Endodermal cell (in vitro differentiated cells): ENCODE measurements around the gene NUP188. TPM values are rescaled to one million over a fixed set of nuclear protein-coding genes. Genes with fewer than 3 reads are reported as not detected.
A peak's percentile ranks its signal among the peaks of the same experiment; 100 is the strongest.

Experiments
- DNase-seq: peaks from one replicate; pipeline ENCODE4 v3.0.0-alpha.2; 2017
- H3K27ac ChIP-seq: 2 replicates; pipeline ENCODE4 v1.5.1; 2013; ENCODE audit warnings: mild to moderate bottlenecking, low read depth, low read length, moderate library complexity
- H3K27me3 ChIP-seq: 2 replicates; pipeline ENCODE4 v1.6.1; 2013; ENCODE audit warnings: mild to moderate bottlenecking, low read length, moderate library complexity; ENCODE audit not compliant: insufficient read depth, control insufficient read depth, poor library complexity, severe bottlenecking
- H3K36me3 ChIP-seq: 2 replicates; pipeline ENCODE4 v1.7.0; 2013; ENCODE audit warnings: mild to moderate bottlenecking, low read length, moderate library complexity; ENCODE audit not compliant: control insufficient read depth, insufficient read depth
- H3K4me1 ChIP-seq: one replicate; pipeline ENCODE4 v1.7.0; 2013; ENCODE audit warnings: low read length; ENCODE audit not compliant: control insufficient read depth, insufficient read depth
- H3K4me3 ChIP-seq: 2 replicates; pipeline ENCODE4 v1.5.1; 2013; ENCODE audit warnings: mild to moderate bottlenecking, low read length, moderate library complexity
- H3K9ac ChIP-seq: 2 replicates; pipeline ENCODE4 v1.6.1; 2013; ENCODE audit warnings: mild to moderate bottlenecking, low read length, moderate library complexity; ENCODE audit not compliant: poor library complexity, severe bottlenecking; ENCODE audit errors: extremely low read depth
- H3K9me3 ChIP-seq: 2 replicates; pipeline ENCODE4 v1.6.1; 2013; ENCODE audit warnings: mild to moderate bottlenecking, low read length, moderate library complexity; ENCODE audit not compliant: control insufficient read depth
- H3K27ac Mint-ChIP-seq: 2 replicates; pipeline ENCODE4 v1.8.0; 2020; ENCODE audit warnings: mixed read lengths
- H3K27me3 Mint-ChIP-seq: 2 replicates; pipeline ENCODE4 v1.8.0; 2021; ENCODE audit warnings: mild to moderate bottlenecking, mixed read lengths; ENCODE audit not compliant: insufficient read depth
- H3K36me3 Mint-ChIP-seq: 2 replicates; pipeline ENCODE4 v1.8.0; 2020; ENCODE audit warnings: low read depth, mixed read lengths
- H3K4me1 Mint-ChIP-seq: 2 replicates; pipeline ENCODE4 v1.8.0; 2020; ENCODE audit warnings: mixed read lengths
- H3K4me3 Mint-ChIP-seq: 2 replicates; pipeline ENCODE4 v1.8.0; 2020; ENCODE audit warnings: mild to moderate bottlenecking, moderate library complexity, mixed read lengths
- H3K9me3 Mint-ChIP-seq: 2 replicates; pipeline ENCODE4 v1.8.0; 2020; ENCODE audit warnings: mild to moderate bottlenecking, mixed read lengths
- CTCF ChIP-seq: fragments of 200-600 bp; sonication (generic); conservative IDR thresholded peaks from 2 replicates; pipeline ENCODE4 v1.5.0; 2021; ENCODE audit warnings: antibody characterized with exemption, mild to moderate bottlenecking
- WGBS, 2 experiments: methylation state at CpG; one replicate each; pipeline versions ENCODE4 v1.1.5 to v1.1.7; 2013; ENCODE audit warnings: missing lambda C conversion rate in 2 of 2, mixed read lengths in 1 of 2; ENCODE audit not compliant: insufficient coverage in 1 of 2, insufficient read length in 1 of 2; 5-methylcytosine and 5-hydroxymethylcytosine counted together
- total RNA-seq, 2 donors: library from RNA; stranded (reverse); fragmentation: NEBNext Ultra II Directional in 1 of 2; extraction: Animal tissue kit (Norgen Biotek cat#: 25700) in 1 of 2; gene quantifications; 2 replicates in 1 of 2; 3 replicates in 1 of 2; pipeline ENCODE4 v1.2.1, GENCODE V29; 2021

The NUP188 gene
- total RNA-seq, 2 donors from 2014 or later = 89.8 to 94.8 TPM

- H3K27ac ChIP-seq = peak overlapping the region; percentile 30
- H3K4me1 ChIP-seq = peaks cover 16% of the 10 kb centered on the region
- Mint-ChIP-seq H3K36me3 (peaks cover 48% of the 10 kb centered on the region), H3K4me1 (peaks cover 26% of the 10 kb centered on the region), H3K9me3 (no peaks in the 10 kb centered on the region), H3K4me3 (peak overlapping the region; percentile 19), H3K27ac (peak overlapping the region; percentile 92), H3K27me3 (no peaks in the 10 kb centered on the region)
- H3K4me3 ChIP-seq = no peak overlapping the region
- WGBS, 2 experiments = 73 to 81% methylated on average over 4 to 8 of the region's 8 CpGs
- TF ChIP-seq CTCF = no peak
- H3K27me3 ChIP-seq = no peaks in the 10 kb centered on the region
- peak; percentile 87 for DNase-seq
- peaks cover 75% of the 10 kb centered on the region for H3K36me3 ChIP-seq
- no peak overlapping the region for H3K9ac ChIP-seq
- no peaks in the 10 kb centered on the region for H3K9me3 ChIP-seq
These were observed 35.9 kb upstream of the NUP188 start for GRCh38 chr9:128911529-128912035.

- WGBS, 2 experiments = 72 to 82% methylated on average over 8 to 15 of the region's 15 CpGs
- H3K9me3 ChIP-seq = no peaks in the 10 kb centered on the region
- no peaks in the 10 kb centered on the region for H3K27me3 Mint-ChIP-seq
- peaks cover 16% of the 10 kb centered on the region for H3K4me1 ChIP-seq
- peaks cover 80% of the 10 kb centered on the region for H3K36me3 ChIP-seq
- no peak for TF ChIP-seq CTCF
- peak overlapping the region; percentile 92 for H3K27ac Mint-ChIP-seq
- peak overlapping the region; percentile 30 for H3K27ac ChIP-seq
- peak overlapping the region; percentile 19 for H3K4me3 Mint-ChIP-seq
- peak overlapping the region; percentile 26 for H3K9ac ChIP-seq
- H3K9me3 Mint-ChIP-seq = no peaks in the 10 kb centered on the region
- DNase-seq = peak; percentile 89
- H3K4me3 ChIP-seq = no peak overlapping the region
- H3K4me1 Mint-ChIP-seq = peaks cover 26% of the 10 kb centered on the region
- no peaks in the 10 kb centered on the region for H3K27me3 ChIP-seq
- peaks cover 50% of the 10 kb centered on the region for H3K36me3 Mint-ChIP-seq
These were observed 35.1 kb upstream of the NUP188 start for GRCh38 chr9:128912270-128912853.

GRCh38 chr9:128913048-128913900, 34.2 kb upstream of the NUP188 start:
- TF ChIP-seq CTCF = no peak
- Histone ChIP-seq H3K27me3 (no peaks in the 10 kb centered on the region), H3K27ac (no peak overlapping the region), H3K36me3 (peaks cover 79% of the 10 kb centered on the region), H3K4me3 (no peak overlapping the region), H3K9ac (no peak overlapping the region), H3K4me1 (peaks cover 16% of the 10 kb centered on the region), H3K9me3 (no peaks in the 10 kb centered on the region)
- Mint-ChIP-seq H3K36me3 (peaks cover 49% of the 10 kb centered on the region), H3K4me1 (peaks cover 26% of the 10 kb centered on the region), H3K4me3 (peak overlapping the region; percentile 19), H3K27ac (peak overlapping the region; percentile 92), H3K9me3 (no peaks in the 10 kb centered on the region), H3K27me3 (no peaks in the 10 kb centered on the region)
- 91 to 100% methylated on average over 7 to 15 of the region's 15 CpGs for WGBS, 2 experiments
- DNase-seq = peak; percentile 51
